NCI-H1105 treated with DMSO at 0.1 percent for 48 hours (cell line): ENCODE results near the gene CPT1C.
A peak's percentile ranks its signal among the peaks of the same experiment; 100 is the strongest.

ENCODE experiments used
- DNase-seq: peaks from one replicate; lab custom pipeline; 2025; lab: John Stamatoyannopoulos, UW

The CPT1C gene

GRCh38 chr19:49682274-49682673, 8.6 kb upstream of the CPT1C start:
- no peak for DNase-seq

- DNase-seq = no peak
These were observed 7.1 kb upstream of the CPT1C start for GRCh38 chr19:49683814-49684250.

DNA sequence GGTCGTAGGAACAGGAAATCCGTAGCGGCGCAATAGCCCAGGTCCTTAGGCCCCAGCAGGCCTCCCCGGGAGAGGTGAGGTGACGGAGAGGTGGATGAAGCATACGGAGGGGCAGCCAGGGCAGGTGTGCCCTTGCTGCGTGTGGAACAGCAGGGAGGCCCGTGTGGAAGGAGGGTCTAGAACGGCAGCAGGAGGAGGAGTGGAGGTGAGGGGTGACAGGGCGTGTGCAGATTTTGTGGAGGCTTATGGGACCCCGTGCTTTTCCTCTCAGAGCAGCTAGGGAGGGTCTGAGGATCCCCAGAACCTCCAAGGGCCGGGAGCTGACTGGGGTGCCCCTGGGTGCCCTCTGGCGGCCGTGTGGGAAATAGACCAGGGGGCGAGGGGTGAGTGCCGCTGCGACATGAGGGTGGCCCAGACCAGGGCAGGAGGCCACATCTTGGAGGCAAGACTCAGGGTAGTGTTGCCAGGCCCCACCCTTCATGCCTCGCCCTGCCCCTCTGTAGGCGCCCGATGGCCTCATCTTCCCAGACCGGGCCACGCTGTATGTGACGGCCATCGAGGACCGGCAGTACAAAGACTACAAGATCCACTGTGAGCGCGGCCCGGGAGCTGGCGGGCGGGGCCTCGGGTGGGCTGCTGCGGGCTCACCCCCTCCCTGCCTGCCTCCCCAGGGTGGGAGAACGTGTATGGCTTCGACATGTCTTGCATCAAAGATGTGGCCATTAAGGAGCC, 6.5 kb upstream of the CPT1C start:
- DNase-seq = no peak

DNA sequence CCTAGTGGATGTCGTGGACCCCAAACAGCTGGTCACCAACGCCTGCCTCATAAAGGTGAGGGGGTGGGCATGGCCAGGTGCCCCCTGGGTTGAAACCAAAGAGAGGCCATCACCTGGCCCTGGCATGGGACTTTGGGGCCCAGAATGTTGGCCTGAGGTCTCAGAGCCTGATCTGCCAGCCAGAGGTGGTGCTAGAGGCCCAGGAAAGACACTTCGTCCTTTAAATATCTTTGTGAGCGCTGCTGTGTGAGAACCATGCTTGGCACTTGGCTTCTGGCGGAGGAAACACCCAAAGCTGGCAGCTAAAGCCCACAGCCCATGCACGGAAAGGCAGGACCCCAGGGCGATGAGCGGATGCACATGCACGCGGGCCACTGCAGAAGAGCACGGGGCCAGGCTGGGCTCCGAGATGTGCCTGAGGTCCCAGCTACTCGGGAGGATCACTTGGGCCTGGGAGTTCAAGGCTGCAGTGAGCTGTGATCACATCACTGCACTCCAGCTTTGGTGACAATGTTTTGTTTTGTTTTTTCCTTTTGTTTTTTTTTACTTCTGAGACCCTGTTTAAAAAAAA, 5.8 kb upstream of the CPT1C start:
- DNase-seq = no peak

DNA sequence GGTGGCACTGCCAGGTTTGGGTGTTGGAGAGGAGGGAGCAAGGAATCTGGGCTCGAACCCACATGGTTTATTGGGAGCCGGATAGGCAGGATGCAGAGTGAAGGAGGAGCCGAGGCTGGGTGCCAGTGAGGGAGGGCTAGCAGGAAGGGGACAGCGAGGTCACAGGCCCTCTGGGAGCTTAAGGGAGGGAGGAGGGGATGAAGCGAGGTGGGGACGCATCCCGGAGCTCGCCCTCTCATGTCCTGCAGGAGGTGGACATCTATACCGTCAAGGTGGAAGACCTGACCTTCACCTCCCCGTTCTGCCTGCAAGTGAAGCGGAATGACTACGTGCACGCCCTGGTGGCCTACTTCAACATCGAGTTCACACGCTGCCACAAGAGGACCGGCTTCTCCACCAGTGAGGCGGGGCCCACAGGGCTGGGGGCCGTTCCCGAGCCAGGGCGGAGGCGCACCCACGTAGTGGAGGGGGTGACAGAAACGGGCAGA, 5.0 kb upstream of the CPT1C start:
- DNase-seq = no peak

DNA sequence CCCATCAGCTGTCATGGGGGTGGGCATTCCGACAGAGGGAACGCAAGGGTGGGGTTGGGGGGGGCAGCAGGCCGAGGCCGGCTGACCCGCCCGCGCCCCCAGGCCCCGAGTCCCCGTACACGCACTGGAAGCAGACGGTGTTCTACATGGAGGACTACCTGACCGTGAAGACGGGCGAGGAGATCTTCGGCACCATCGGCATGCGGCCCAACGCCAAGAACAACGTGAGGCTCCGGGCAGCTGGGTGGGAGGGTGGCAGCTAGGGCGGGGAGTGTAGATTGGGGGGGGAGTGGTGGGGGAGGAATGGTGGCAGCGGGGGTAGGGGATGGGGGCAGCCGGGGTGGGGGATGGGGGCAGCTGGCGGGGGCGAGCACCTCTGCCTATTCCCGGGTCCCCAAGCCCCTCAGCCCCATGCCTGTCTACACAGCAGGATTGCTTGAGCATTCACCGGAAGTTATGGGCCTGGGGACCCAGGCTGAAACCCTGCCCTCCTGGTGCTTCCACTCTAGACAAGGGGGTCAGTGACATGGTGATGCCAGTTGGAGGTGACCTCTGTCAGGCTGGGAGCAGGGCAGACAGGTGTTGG, 4.3 kb upstream of the CPT1C start:
- no peak for DNase-seq

DNA sequence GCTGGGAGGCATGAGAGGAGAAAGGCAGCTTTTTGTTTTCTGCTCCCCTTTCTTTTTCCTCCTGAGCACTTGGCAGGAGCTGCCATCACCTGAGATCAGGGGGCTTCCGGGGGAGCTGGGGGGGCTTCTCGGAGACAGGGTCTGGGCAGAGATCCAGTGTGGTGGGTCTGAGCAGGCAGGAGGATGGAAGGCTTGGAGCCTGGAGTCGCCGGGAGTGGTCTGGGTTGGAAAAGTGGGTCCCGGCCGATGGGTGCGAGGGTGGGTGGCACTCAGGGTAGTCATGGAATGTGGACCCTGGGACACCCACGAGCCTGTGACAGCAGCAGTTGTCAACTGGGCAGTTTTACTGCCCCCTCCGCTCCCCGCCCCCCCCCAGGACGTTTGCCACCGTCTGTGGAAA, 3.8 kb upstream of the CPT1C start:
- DNase-seq = no peak

DNA sequence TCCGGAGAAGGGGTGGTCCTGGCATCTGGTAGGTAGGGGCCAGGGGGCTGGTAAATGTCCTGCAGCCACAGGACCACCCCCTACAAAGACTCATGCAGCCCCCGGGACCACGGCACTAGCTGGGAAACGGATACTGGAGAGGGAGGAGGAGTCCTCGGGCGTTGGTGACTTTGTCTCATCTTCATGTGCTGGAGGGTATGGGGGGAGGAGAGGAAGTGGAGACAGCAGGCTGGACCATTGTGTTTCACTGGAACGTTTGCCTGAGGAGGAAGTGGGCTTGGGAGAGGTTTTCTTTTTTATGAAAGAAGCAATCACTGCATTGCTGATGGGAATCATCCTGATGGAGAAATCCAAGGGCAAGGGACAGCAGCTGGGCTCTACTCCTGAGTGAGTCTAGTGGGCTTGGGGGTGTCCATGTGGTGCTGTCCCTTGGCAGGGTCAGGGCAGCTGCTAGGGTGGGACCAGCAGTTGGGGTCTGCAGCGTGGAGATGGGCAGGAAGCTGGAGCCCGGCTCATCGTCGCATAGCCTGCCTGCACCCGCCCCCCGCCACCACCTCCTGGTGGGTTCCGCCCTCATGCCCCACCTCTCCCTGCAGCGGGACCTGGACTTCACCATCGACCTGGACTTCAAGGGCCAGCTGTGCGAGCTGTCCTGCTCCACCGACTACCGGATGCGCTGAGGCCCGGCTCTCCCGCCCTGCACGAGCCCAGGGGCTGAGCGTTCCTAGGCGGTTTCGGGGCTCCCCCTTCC, 3.2 kb upstream of the CPT1C start:
- DNase-seq = no peak

DNA sequence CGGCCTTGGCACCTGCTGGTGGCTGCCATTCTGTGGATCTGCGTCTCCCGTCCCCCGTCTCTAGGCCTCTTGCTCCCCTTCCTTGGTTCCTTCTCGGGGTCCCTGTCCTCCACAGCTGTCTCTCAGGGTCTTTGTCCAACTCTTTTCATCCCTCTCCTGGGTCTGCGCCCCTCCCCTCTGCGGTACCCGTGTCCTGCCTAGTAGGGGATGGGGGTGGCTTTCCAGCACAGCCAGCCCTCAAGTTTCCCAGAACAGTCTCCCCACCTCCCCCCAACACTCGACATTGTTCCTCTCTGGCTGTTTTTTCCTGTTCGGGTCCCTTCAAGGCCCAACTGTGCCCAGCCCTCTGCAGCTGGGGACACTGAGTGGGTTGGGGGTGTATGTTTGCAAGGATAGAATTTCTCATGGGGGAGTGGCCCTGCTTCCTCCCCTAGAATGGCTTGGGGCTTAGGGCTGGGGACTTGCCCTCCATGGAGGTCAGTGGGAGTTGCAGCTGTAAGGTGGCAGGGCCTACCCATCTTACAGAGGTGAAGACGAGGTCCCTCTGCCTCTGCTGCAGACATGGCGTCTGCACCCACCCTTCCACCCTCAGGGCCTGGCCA, 2.3 kb upstream of the CPT1C start:
- DNase-seq = no peak

- DNase-seq = peak; percentile 73
These were observed 1.5 kb upstream of the CPT1C start, which contains the start of gene ADM5 for GRCh38 chr19:49689133-49690078. ADM5 (plus strand) TSS chr19:49689594; CDS start chr19:49689838, 244 bp downstream.

DNA sequence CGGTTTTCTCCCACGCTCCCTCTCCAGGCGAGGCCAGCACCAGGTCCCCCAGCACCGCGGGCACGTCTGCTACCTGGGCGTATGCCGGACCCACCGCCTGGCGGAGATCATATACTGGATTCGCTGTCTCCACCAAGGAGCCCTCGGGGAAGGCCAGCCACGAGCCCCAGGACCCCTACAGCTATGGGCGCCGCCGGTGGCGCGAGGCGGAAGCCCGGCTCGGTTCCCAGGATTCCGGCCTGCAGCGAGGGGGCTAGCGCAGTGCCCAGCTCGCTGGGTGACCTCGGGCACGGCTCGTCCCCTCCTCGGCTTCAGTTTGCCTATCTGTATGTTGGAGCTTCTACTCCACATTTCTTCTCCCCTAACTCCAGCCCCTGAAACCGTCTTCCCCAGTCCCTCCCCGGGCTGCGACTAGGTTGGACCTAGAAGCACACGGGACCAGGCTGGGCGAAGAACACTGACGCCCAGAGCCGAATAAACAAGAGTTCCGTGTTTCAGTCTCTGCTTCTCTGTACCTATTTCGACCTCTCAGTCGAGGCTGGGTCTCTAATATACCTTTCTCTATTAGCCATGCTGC, 749 bp upstream of the CPT1C start:
- no peak for DNase-seq

DNA sequence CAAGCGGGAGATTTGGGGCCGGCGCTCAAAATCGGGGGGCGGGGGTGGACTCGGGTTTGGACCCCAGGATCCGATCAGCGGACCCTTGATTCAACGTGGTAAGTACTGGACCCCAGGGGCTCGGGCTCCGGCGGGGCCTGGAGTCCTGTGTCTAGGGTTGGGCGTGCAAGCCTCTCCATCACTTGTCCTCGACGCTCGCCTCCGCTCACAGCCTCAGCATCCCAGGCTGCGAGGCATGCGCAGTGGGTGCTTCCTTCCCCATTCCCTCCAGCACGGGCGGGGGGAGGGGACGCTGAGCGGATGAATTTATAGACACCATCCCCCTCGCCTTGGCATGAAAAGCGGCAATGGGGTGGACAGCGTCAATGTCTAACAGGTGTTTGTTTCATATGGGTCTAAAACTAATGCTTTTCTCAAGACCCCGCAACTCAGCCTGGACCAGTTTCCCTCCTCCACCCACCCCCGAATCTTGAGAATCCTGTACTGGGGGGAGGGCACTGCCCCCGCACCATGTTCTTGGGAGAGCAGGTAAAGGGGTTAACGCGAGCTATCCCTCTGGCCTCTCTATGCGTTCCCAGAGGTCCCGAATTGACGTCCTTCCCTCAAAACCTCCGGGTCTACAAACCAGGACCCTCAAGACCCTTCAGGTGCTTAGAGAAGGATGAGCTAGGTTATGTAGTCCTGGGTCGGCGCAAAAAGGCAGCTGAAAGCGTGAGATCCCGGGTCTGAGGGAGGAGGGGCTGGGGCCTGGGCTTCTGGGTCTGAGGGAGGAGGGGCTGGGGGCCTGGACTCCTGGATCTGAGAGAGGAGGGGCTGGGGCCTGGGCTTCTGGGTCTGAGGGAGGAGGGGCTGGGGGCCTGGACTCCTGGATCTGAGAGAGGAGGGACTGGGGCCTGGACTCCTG, 579 bp downstream of the CPT1C start:
- DNase-seq = peak; percentile 78

DNA sequence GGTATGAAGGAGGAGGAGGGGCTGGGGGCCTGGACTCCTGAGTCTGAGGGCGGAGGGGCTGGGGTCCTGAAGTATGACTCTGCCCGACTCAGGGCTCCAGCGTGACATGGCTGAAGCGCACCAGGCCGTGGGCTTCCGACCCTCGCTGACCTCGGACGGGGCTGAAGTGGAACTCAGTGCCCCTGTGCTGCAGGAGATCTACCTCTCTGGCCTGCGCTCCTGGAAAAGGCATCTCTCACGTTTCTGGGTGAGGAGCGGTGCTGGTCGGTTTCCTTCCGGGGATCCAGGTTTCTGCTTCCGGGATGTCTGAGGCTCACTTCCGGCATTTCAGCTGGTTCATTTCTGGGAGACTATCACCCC, 1.2 kb downstream of the CPT1C start:
- no peak for DNase-seq

DNA sequence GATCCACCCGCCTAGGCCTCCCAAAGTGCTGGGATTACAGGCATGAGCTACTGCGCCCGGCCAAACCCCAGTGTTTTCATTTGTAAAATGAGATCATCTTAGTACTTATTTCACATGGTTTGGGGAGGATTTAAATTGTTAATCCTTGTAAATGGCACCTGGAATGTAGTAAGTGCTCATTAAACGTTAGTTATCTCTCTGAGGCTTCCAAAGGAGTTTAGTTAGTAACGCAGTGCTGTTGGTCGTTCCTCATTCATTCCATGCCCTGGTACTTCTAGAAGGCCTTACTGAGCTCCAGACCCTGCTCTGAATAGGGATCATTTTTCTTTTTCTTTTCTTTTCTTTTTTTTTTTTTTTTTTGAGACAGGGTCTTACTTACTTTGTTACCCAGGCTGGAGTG, 5.2 kb downstream of the CPT1C start:
- no peak for DNase-seq

- DNase-seq = no peak
These were observed 5.9 kb downstream of the CPT1C start for GRCh38 chr19:49696865-49697264.

- no peak for DNase-seq
These were observed 8.4 kb downstream of the CPT1C start for GRCh38 chr19:49699364-49699763.

DNA sequence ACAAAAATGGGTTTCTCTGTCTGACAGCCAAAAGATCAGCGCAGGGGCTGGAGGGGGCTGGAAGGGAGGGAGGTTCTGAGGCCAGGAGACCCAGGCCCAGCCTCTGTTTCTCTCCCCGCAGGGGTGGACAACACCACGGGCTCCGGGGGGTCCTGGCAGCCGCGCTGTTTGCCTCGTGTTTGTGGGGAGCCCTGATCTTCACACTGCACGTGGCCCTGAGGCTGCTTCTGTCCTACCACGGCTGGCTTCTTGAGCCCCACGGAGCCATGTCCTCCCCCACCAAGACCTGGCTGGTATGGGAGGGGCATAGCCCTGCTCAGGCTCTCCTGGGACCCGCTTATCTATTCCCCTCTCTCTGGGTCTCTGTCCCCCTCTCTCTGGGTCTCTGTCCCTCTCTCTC, 9.6 kb downstream of the CPT1C start:
- no peak for DNase-seq

GRCh38 chr19:49701271-49701786, 10.4 kb downstream of the CPT1C start:
- DNase-seq = no peak

DNA sequence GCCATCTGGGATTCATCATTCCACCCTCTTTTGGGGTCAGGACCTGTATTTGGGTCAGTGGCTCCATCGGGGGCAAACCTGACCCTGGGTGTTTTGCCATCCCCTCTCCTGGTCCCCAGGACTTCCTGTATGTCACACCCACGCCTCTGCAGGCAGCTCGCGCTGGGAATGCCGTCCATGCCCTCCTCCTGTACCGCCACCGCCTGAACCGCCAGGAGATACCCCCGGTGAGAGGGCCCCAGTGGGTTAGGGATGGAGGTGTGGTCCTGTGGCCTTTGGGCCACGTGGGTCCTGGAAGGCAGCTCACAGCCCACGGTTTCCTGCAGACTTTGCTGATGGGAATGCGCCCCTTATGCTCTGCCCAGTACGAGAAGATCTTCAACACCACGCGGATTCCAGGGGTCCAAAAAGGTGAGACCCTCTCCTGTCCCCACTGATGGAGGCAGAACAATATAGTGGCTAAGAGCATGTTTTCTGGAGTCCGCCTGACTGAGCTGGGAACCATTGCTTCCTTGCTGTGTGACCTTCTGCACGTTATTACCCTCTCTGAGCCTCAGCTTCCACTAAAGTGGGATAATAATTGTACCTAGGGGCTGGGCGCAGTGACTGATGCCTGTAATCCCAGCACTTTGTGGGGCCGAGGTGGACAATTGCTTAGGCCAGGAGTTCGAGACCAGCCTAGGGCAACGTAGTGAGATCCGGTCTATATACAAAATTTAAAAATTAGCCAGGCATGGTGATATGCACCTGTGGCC, 14.1 kb downstream of the CPT1C start:
- DNase-seq = no peak
